Umbilical cord (tissue), 2 donors: ENCODE measurements around the gene SLC25A21. TPM values are rescaled to one million over a fixed set of nuclear protein-coding genes. Genes with fewer than 3 reads are reported as not detected.
A peak's percentile ranks its signal among the peaks of the same experiment; 100 is the strongest.

Source experiments
- DNase-seq: peaks from one replicate; pipeline ENCODE4 v3.0.0-alpha.2; 2015; ENCODE audit warnings: low spot score
- total RNA-seq: library from RNA; depleted of rRNA; stranded (reverse); fragments of >200 nt; gene quantifications from one replicate; pipeline ENCODE4 v1.2.3, GENCODE V29; 2014; ENCODE audit warnings: low replicate concordance; ENCODE audit not compliant: insufficient read depth

The SLC25A21 gene
- total RNA-seq, 1 donor from 2014 or later = 1.7 TPM

DNA sequence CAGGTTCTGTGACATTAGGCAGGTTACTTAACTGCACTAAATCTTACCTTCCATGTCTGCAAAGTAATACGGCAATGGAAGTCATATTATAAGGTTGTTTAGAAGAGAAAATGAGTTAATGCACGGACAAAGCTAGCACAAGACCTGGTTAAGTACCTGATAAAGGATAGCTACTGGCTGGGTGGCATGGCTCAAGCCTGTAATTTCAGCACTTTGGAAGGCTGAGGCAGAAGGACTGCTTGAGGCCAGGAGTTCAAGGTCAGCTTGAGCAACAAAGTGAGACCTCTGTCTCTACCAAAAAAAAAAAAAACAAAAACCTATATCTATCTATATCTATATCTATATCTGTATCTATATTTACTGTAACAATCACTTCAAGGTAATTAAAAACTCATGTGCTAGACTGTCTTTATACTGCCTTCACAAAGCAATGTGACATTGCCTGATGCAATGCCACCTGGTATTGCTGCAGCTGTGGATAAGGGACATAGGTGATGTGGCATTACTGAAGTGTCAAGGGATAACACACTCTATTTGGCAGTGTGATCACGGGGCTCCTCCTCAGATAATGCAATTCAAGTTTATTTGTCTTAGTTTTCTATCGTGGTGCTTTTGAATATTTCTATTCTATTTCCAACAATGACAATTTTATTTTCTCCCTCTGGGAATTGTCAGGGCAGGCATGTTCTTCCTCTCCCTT lies 403.6 kb downstream of the SLC25A21 start:
- no peak for DNase-seq

DNA sequence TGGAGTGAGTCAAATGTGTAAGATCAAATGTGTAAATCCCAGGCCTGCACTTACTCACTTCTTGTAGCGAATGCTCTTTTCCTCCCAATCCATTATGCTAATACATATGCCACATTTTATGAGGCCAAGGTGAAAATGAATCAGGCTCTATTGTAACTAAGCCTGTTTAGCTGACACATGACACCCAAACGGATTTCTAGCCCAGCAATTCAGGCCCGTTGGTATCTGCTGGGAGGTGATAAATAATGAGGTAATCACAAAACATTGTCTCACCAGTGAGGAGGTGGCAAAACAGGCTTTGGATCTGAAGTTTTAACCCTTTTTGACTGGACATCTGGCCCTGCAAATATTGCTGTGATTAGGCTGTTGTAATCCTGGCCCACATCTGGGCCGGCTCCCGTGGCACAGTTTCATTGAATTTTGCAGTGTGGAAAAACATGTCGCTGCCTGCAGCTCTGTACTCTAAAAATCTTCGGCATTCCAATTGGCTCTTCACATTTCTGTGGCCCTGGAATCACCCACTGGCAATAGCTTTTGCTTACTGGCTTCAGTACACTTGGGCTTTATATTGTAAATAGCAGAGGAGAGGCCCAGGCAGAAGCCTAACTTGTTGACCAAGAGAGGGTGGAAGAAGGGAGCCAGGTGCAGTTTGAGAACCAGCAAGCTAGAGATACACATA lies 404.7 kb downstream of the SLC25A21 start:
- DNase-seq = peak; percentile 32

DNA sequence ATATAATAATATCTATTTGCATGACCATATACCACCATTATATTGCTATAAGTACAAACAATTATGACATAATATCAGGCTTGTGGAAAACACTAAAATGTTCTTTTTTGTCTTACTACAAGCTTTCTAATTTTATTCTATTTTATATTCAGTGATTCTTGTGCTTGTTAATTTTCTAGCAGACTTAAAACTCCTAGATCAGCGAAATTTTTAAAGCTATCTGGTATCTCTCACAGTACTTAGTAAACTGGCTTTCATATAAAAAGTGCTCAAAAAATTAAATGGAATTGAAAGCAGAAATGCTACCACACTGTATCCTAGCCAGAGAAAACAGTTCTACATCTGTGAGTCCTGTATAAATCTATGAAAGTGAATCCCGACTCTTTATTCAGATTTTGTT lies 405.4 kb downstream of the SLC25A21 start:
- DNase-seq = no peak

DNA sequence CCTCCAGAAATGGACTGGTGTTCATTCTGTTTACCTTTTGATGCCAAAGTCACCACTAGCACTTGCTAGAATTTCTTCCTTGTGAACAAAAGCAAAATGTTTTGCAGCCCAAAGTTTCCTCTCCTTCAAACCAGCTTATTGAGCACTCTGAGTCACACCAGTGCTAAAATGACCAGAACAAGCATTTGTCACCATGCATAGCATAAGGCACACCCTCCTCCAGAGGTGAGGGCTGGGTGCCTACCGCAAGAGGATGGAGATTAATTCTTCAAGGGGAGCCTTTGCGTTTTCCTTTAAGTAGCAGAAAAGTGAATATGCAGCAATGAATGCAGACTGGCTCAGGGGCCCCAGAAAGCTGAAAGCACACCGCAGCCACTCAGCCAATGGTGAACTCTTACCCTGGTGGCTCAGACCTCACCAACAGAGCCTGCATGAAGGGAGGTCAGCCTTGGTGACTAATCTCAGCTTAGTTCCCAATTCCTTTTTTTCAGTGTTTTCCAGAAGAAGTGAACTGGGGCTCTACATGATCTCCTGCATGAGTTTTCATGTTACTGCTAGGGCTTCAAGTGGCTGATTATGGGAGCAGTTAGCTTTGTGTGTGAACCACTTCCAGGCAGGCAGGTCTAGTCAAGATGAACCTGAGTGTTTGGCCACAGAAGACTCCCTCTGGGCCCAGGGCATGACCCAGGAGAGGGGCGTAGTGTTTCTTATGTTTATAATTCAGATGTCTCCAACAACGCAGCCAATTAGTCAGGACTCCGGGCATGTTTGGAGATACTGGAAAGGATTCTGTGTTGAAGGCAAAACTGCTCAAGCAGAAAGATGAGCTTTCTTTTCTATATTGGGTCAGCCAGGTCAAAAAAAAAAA lies 414.4 kb downstream of the SLC25A21 start:
- DNase-seq = no peak

DNA sequence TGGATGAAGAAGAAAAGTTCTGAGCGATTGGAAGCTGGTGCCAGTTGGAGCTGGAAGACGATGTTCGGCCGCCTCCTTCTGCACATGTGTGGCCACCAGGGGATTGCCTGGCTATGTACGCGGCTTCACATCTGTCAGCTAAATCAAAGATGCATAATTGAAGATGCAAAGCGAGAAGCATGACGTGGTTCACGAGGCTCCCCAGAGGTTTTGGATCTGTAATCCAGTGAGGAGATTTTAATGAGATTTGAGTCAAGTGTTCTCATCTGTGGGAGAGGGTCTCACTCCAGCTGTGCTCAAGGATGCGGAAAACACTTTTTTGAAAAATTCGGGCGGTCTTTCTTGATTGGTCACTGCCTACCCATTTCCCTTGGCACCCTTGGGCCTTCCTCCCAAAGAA lies 416.2 kb downstream of the SLC25A21 start:
- no peak for DNase-seq

DNA sequence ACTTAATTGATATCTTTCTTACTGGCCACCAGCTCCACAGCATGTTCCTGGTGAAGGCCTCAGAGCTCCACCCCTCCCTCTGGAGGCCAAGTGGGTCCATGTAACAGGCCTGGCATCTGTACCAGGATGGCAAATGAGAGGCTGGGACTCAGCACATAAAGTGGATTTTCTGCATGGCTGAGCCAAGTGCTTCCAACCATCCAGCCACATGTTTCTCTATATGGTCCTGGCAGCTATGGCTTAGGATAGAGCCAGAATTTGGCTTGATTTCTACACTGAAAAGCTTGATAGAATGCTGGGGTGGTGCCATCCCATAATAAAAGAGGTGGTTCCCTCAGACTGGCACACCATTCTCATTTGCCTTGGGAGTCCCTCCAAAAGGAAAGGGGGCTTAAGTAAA lies 416.6 kb downstream of the SLC25A21 start:
- DNase-seq = no peak

DNA sequence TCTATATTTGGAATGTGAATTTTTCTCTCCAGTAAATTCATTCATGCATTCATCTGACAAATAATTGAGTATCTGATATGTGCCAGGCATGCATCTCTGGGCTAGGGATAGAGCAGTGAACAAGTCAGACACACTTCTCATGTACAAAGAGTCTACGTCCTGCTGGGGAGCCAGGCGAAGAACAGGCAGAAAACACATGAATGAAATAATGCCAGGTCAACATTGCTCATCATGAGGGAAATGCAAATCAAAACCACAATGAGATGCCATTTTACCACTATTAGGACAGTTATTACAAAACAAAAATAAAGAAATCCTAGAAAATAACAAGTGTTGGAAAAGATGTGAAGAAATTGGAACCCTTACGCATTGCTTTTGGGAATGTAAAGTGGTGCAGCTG lies 420.5 kb downstream of the SLC25A21 start:
- no peak for DNase-seq

DNA sequence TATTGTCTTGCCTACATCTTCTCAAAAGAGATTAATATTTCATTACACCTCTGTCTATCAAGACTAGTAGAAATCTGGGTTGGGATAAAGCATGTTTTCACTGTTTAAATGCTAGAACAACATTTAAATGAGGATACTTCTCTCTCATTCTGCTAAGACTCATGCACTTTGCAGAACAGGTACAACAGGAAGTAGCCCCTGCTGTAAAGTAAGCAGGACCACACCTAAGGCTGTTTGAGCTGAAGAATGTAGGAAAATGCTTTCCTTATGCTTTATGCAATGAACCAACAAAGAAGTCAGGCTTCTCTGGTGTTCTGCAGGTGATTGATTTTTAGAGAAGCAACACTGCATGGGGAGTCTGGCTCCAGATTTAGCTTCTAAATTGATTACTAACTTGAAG lies 421.3 kb downstream of the SLC25A21 start:
- DNase-seq = peak; percentile 44

DNA sequence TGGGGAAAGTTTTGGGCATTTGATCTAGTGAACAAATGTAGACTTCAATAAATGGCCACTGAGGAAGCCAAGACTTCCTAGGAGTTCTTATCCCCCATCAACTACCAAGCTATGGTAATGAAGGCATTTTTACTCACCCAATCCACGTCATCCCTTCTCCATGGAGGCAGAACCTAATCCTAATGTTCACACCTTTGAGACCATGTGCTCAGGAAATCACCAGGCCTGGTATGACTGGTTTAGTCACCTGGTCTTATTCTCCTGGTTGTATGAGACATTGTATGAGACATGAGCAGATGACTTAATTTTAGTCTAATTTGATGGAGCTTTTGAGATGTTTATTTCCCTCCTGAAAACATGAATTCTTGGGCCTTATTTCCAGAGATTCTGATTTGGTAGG lies 422.2 kb downstream of the SLC25A21 start:
- DNase-seq = no peak

DNA sequence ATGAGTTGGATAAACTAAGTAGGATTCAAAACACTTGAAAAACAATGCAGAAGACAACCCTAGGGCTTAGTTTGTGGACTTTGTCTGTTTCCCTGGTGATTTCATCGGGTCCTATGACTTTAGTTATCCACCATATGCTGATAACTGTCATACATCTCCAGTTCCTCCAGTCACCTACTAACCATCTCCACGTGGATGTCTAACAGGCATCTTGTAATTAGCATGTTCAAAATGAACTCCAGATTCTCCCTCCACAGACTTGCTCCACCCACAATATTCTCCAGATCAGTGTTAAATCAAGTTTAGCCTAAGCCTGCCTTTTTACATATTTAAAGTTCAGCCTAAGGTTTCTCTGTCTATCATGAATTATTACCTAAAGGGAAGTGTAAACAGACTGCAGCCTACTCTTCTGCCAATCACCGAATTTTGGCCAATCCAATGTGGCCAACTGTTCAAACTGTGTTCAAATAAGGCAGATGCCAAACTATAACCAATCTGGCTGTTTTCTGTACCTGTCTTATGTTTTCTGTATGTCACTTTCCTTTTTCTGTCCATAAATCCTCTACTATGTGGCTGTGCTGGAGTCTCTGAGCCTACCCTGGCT lies 423.7 kb downstream of the SLC25A21 start:
- no peak for DNase-seq

DNA sequence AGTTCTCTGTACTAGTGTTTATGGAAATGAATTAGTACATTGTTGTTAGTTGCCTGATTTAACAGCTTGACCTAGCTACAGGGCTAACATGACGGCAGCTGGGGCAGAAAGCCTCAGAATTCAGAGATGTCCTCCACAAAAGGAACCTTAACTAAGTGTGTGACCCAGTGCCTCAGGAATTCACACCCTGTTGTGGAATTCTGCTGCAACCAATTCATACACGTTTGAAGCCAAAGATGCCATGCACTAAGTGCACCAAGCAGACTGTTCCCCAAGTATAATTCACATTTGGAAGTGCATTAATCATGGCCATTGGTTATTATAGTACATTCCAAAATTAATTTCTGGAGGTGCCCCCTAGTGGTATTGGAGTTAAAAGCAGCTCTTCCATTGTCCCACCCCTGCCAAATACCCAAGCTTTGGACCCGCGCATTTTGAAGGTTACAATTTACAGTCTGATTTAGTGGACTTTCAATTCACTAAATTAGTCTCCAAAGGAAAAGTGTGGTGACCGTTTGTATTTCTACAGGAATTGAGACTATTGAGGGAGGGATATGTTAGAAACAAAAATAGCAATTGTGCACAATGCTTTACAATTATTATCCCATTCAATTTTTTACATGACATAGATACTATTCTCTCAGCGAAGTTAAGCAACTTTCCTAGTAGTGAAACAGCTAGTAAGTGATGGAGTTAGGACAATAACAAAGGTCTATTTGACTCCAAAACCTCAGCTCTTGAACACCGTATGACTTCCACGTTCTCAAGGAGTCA lies 424.8 kb downstream of the SLC25A21 start:
- DNase-seq = no peak

DNA sequence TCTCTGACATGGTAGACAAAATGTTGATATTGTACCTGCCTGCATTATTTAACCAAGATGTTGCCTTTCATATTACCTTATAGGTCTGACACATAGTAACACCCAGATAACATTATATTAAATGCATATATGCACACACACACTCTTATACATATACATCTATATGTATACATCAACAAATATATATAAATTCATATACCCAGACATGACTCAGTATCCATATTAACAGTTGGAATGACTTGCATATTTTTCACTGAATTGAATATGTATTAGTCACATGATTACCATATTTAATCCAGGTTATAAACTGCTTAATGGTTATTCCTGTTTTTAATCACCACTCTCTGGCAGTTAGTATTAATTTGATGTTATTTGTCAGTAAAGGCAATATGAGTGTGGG lies 425.5 kb downstream of the SLC25A21 start:
- DNase-seq = no peak

DNA sequence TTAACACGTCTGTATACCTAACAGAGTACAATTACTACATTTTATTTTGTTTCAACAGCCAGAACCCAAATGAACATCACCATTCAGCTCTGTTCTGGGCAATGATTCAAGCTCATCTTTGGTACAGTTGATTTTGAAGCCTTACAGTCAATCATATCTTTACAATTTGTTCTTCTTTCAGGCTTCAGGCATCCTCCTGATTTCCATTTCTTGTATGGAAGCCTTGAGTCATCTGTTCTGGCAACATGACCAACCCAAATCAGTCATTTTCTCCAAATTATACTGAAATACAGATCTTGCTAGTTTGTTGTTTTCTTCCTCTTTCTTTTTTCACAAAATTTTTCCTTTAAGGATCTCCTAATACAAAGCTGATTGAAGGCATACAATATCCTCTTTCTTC lies 430.5 kb downstream of the SLC25A21 start:
- no peak for DNase-seq

DNA sequence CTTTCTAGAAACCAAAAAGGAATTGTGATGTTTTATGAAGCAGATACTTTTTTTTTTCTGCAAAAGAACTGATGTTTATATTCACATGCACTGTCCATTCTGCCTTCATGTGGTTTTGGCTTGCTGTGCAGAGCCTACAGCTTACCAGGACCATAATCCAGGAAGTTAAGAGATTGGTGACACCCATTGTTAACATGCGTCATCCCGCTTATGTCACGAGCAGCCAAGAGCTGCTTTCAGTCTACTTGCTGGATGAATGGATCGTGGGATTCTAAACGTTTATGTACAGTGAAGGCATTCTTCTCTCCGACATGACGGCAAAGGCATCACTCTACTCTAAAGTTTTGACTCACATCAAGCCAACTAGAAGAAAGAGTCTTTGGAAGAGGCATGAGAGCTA lies 434.1 kb downstream of the SLC25A21 start:
- DNase-seq = no peak

DNA sequence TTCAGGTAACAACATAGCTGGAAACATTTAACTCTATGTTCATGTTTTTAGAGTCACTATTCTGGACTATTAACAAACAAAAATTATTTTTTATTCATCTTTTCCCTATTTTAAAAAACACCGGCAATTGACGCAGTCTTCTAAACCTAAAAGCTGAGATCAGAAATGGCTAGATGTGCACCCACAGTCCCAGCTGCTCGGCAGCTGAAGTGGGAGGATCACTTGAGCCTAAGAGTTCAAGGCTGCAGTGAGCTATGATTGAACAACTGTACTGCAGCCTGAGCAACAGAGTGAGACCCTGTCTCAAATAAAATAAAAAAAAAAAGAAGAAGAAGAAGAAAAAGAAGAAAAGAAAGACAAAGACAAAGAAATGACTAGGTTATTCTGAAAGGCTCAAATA lies 446.3 kb downstream of the SLC25A21 start:
- no peak for DNase-seq

DNA sequence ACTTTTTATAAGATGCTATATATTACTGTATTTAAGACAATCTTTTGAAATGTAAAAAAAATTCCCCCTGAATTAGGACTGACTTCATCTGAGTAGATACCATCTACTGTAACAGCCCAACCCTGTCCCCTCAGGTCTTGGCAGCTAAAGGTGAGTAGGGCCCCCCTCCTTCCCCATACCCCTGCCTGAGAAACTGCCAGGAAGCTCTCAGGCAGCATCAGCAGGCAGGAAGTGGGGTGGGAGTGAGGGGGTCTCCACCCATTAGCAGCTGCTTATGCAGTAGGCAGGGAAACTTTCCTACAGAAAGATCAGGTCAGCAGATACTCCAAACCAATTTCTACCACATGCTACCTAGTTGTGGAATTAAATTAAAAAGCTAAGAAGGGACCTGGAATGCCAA lies 448.2 kb downstream of the SLC25A21 start:
- no peak for DNase-seq

DNA sequence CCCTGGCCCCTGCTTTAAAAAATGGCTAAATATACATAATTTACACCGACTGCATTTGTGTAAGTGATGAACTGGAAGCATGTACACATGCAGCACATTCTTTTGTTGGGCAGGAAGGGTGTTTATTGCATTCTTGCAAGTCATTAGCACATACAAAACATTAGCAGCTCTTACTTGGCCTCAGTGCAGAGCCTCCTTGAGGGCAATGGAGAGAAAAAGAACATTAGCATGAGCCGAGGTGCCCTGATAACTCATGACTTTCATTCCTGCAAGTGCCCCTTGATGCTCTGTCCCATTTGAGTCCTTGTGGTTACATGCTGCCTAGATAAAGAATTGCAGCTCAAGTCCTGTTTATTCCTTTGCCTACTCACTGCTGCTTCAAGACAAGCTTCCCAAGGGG lies 448.9 kb downstream of the SLC25A21 start:
- no peak for DNase-seq

DNA sequence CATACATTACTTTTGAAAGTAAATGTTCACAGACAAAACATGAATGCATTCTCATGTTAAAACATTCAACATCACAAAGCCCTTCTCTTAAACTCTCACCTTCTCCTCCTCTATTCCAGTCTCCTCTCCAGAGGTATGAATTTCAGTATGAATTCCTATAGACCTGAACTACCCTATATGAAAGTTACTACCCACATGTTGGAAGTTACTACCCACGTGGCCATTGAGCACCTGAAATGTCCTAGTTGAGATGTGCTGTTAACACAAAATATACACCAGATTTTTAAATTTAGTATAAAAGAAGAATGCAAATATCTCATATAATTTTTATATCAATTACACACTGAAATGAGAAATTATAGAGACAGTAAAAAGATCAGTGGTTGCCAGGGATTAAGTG lies 450.5 kb downstream of the SLC25A21 start:
- no peak for DNase-seq

DNA sequence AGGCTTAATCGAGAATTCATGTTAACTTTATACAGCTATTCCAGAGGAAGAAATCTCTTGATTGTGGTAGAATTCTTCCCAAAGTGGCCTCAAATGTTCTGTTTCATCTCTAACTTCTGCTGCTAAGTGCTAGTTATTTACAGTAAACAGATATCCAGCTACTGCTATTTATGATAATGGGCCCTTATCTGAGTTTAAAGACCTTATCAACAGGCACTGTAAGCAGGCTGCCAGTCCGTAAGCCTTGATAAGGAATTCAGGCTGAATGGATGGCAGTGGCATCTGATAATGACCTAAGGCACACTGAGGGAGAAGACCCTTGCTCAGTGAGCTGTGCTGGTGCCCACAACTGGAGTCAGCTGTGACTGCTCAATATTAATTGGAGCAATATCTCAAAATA lies 451.7 kb downstream of the SLC25A21 start:
- DNase-seq = no peak

DNA sequence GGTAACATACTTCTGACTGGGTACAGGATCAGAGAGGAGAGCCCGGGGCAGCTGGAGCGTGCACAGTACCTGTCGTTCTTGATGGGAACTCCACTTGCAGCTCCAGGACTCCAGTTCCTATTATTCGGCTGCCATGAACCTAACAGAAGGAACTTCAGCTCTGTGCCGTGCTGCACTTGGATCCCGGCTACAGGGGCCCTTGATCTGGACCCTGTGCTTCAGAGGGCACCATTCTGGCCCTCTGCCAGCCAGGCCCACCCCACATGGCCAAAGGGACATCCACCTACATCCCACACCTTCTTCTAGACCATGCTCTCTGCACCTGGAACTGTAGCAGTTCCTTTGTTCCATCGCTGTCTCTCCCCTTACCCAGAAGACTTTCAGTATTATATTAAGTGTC lies 452.6 kb downstream of the SLC25A21 start:
- DNase-seq = no peak

DNA sequence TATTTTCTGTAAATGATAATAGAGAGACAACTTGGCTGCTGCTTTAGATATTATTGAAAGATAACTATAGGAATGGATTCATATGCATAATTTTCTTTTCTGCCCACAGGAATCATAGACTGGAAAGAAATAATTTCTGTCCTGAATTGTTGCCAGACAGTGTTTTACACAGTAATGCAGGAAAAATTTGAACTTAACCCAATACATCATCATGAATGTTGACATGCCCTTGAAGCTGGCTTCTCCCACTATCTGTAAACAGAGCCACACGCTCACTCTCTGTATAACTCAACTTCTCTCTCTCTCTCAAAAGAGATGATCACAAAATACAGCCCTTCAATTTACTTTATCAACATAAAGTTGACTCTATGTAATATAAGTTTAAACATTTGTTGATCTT lies 454.2 kb downstream of the SLC25A21 start:
- no peak for DNase-seq
